SJCRH30 (cell line): ENCODE data around the gene ABLIM3. TPM values are rescaled to one million over a fixed set of nuclear protein-coding genes. Genes with fewer than 3 reads are reported as not detected.

ENCODE experiments used
- DNase-seq, 2 experiments: peaks; one replicate each; pipeline ENCODE4 v3.0.0-alpha.2; 2015 to 2020
- H3K27ac ChIP-seq: fragments of 250-450 bp; sonication (Bioruptor Pico); 2 replicates; pipeline ENCODE4 v1.5.1; 2020; ENCODE audit warnings: mild to moderate bottlenecking, moderate library complexity
- H3K27me3 ChIP-seq: fragments of 250-450 bp; sonication (Bioruptor Pico); 2 replicates; pipeline ENCODE4 v1.5.1; 2020; ENCODE audit warnings: mild to moderate bottlenecking, moderate library complexity
- H3K36me3 ChIP-seq: fragments of 250-450 bp; sonication (Bioruptor Pico); 2 replicates; pipeline ENCODE4 v1.5.1; 2020; ENCODE audit warnings: mild to moderate bottlenecking, moderate library complexity
- H3K4me1 ChIP-seq: fragments of 250-450 bp; sonication (Bioruptor Pico); 2 replicates; pipeline ENCODE4 v1.5.1; 2020; ENCODE audit warnings: mild to moderate bottlenecking, moderate library complexity
- H3K4me3 ChIP-seq: fragments of 250-450 bp; sonication (Bioruptor Pico); 2 replicates; pipeline ENCODE4 v1.5.1; 2020; ENCODE audit warnings: mild to moderate bottlenecking, moderate library complexity
- H3K9me3 ChIP-seq: fragments of 250-450 bp; sonication (Bioruptor Pico); replicated peaks from 2 replicates; pipeline ENCODE4 v1.5.1; 2020; ENCODE audit warnings: mild to moderate bottlenecking, moderate library complexity
- total RNA-seq: library from RNA; depleted of rRNA; stranded (reverse); fragments of >200 nt; shearing (Covaris generic); gene quantifications from 2 replicates; pipeline ENCODE4 v1.2.3, GENCODE V29; 2014; rRNA removed

The ABLIM3 gene
- total RNA-seq, 1 experiment from 2014 or later: 0.10 TPM

- Histone ChIP-seq H3K36me3 (no peaks in the 10 kb centered on the region), H3K27me3 (peaks cover under 1% of the 10 kb centered on the region; the same call in 1 of the 2 replicates), H3K9me3 (no peaks in the 10 kb centered on the region), H3K4me1 (no peaks in the 10 kb centered on the region), H3K4me3 (no peak overlapping the region), H3K27ac (no peak overlapping the region)
- DNase-seq: no peak
These were observed 161.3 kb downstream of the ABLIM3 start for GRCh38 chr5:149302641-149303040.

GRCh38 chr5:149303210-149303609 is 161.9 kb downstream of the ABLIM3 start:
- Histone ChIP-seq H3K4me3 (no peak overlapping the region), H3K36me3 (no peaks in the 10 kb centered on the region)
- no peak for DNase-seq

GRCh38 chr5:149304195-149305078 is 163.1 kb downstream of the ABLIM3 start:
- Histone ChIP-seq H3K36me3 (no peaks in the 10 kb centered on the region), H3K4me3 (no peak overlapping the region), H3K27ac (no peak overlapping the region), H3K27me3 (no peaks in the 10 kb centered on the region), H3K9me3 (no peaks in the 10 kb centered on the region), H3K4me1 (no peaks in the 10 kb centered on the region)
- no peak for DNase-seq

More at GRCh38 chr5:149303210-149303609, 161.9 kb downstream of the ABLIM3 start:
- Histone ChIP-seq H3K27ac (no peak overlapping the region), H3K4me1 (no peaks in the 10 kb centered on the region), H3K27me3 (no peaks in the 10 kb centered on the region), H3K9me3 (no peaks in the 10 kb centered on the region)

DNA sequence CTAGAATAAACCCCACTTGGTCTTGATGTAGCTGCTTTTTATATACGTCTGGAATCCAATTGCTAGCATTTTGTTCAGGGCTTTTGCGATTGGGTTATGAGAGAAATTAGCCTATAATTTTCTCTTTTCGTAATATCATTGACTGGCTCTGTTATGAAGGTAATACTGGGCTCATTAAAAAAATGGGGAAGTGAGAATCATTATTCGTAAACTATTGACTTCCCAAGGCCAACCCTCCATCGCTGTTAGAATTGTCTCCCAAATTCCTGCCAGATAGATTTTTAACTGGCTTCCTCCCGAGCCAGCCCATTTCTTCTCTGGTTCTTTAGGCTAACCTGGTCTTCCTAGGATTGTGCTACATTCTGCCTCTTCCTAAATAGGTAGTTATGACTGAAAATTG is 168.1 kb downstream of the ABLIM3 start:
- Histone ChIP-seq H3K4me1 (peaks cover 17% of the 10 kb centered on the region), H3K27me3 (no peaks in the 10 kb centered on the region; the same call in 1 of the 2 replicates), H3K36me3 (no peaks in the 10 kb centered on the region), H3K9me3 (no peaks in the 10 kb centered on the region), H3K27ac (no peak overlapping the region), H3K4me3 (no peak overlapping the region)
- no peak for DNase-seq

Other genes with a start within 250 kb of the ABLIM3 start
- gene SH3TC2, start 78.4 kb upstream of the ABLIM3 start, total RNA-seq: 11.8 and 14.1 TPM in 2 replicates
- gene AFAP1L1, start 130.4 kb downstream of the ABLIM3 start, total RNA-seq: 0.45 and 0.56 TPM in 2 replicates
- 28.3 and 35.4 TPM in 2 replicates for gene GRPEL2, start 204.0 kb downstream of the ABLIM3 start, total RNA-seq
- gene PCYOX1L, start 216.6 kb downstream of the ABLIM3 start, total RNA-seq: 2.6 and 3.9 TPM in 2 replicates
- gene IL17B, start 237.8 kb downstream of the ABLIM3 start, total RNA-seq: 1.5 and 3.3 TPM in 2 replicates